SK-N-MC (cell line): ENCODE data around the gene MYOC.

Experiments used
- EZH2 ChIP-seq: fragments of 200-600 bp; sonication (generic); IDR thresholded peaks from one replicate; pipeline ENCODE4 v1.6.1; 2017; ENCODE audit warnings: antibody characterized with exemption
- FOXP2 ChIP-seq: optimal IDR thresholded peaks from 2 replicates; pipeline ENCODE3; 2011; ENCODE audit warnings: mild to moderate bottlenecking, moderate library complexity; ENCODE audit not compliant: insufficient read depth; ENCODE audit errors: extremely low read length, control extremely low read depth
- POLR2AphosphoS5 ChIP-seq: IDR thresholded peaks from 2 replicates; pipeline ENCODE4 v1.6.1; 2012; ENCODE audit warnings: mild to moderate bottlenecking, low read depth, low read length, borderline replicate concordance

GRCh38 chr1:171588230-171588629 lies 64.3 kb downstream of the MYOC start:
- TF ChIP-seq POLR2AphosphoS5 (no peak), EZH2 (no peak), FOXP2 (no peak)
